Activated effector memory CD4-positive, alpha-beta T cell treated with anti-CD3 and anti-CD28 coated beads, Interleukin-2, amount 50 U/mL, for 16 hours (primary cell): ENCODE measurements around the gene ATP6V1B1.

Experiments used
- DNase-seq: peaks from one replicate; pipeline ENCODE4 v3.0.0-alpha.2; 2020

Gene ATP6V1B1

GRCh38 chr2:70928366-70928765 is 7.3 kb upstream of the ATP6V1B1 start:
- DNase-seq: peak; percentile 30

DNA sequence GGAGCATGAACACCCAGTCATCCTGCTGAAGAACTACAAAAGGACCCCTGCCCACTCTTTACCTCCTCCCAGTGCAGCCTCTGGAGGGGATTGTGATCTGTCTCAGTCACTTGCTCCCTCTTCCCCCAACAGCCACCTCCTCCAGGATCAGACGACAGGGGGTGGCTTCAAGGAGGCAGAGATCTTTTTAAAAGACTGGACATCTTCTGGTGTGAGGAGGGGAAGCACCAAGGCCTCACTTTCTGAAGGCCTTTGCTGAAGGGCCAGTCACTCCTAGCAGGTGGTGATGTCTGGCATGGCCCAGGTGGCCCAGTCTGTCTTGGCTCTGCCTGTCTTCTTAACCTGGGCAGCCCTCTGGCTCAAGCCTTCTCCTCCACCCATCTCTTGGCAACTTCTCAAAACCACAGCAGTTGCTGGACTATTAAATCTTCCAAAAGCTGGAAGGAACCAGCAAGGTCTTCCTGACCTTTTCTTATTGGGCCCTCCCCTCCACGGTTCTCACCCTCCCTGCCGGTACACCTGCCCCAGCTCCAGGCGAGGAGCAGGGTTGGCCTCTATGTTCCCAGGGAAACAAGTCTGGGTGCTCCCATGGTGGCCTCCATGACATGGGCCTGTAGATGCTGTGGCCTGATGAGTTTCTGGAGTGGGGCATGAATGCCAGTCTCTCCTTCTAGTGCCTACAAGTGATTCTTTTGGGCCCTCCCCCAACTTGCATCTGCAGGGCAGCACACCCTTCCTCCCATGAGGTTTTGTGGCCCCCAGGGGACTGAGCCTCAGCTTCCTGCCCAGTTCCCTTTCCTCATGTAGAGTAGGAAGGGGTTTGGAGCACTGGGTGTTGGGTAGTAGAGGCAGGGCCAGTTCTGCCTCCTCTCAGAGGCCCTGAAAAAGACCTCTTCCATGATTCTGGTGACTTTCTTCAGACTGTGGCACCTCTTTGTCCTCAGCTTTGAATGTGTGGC is 5.0 kb upstream of the ATP6V1B1 start:
- peak; percentile 24 for DNase-seq

DNA sequence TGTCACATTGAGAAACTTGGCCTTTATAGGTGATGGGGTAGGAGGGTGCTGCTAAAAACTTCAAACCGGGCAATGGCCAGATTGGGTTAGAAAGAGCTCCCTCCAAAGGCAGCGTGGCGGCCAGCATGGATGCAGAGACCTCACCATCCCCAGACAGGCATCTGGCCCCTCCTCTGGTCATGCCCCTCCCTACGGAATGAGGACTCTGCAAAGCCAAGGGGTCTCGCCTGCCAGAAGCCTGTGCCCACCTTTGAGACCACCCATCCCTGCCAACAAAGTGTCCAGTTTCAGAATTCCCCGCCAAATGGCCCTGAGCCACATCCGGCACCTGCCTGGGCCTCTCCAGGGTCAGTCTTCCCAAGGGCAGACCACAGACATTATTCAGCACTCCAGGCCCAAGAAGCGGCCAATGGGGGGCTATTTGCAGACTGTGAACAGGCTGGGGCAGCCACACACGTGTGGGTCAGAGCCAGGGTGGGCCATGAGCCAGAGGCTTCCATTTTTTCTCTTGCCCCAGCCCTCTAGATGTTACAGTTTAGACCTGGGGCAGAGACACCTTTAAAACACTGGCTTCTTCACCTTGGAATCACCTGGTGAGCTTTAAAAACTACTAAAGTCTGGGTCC is 4.2 kb upstream of the ATP6V1B1 start:
- DNase-seq: no peak

DNA sequence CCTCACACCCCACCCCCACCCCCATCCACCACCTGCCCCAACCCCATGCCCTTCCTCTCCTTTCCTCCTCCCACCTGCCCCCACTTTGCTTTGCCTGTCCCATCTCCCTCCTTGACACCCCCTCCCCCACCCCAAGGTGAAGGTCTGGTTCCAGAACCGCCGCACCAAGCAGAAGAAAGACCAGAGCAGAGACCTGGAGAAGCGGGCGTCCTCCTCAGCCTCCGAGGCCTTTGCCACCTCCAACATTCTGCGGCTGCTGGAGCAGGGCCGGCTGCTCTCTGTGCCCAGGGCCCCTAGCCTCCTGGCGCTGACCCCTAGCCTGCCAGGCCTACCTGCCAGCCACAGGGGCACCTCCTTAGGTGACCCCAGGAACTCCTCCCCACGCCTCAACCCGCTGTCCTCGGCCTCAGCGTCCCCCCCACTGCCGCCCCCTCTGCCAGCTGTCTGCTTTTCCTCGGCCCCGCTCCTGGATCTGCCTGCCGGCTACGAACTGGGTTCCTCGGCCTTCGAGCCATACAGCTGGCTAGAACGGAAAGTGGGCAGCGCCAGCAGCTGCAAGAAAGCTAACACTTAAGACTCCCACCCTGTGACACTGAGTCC is 3.0 kb upstream of the ATP6V1B1 start:
- no peak for DNase-seq

- peak; percentile 5 for DNase-seq
Observed at GRCh38 chr2:70934981-70935380, 719 bp upstream of the ATP6V1B1 start.

GRCh38 chr2:70936165-70936978 is 672 bp downstream of the ATP6V1B1 start:
- DNase-seq: peak; percentile 48

GRCh38 chr2:70936979-70937811 is 1.5 kb downstream of the ATP6V1B1 start:
- peak; percentile 38 for DNase-seq

- peak; percentile 57 for DNase-seq
Observed at GRCh38 chr2:70937866-70938585, 2.3 kb downstream of the ATP6V1B1 start.

DNA sequence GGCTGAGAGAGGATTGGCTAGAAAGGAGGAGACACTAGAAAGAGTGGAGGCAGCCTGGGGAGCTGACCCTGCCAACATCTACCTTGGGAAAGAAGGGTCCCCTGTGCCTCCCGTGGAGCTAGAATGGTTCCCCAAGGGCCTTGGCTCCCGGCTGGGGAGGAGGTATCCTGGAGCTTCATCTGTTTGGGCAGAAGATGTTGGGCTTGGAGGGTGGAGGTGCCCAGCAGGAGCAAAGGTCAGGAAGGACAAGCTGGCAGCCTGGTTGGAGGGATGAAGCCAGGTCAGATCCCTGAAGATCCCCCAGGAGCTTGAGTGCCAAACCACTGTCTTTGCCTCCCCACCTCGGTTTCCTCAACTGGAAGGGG is 2.9 kb downstream of the ATP6V1B1 start:
- DNase-seq: peak; percentile 22

- peak; percentile 48 for DNase-seq
Observed at GRCh38 chr2:70939001-70939838, 3.5 kb downstream of the ATP6V1B1 start.

DNA sequence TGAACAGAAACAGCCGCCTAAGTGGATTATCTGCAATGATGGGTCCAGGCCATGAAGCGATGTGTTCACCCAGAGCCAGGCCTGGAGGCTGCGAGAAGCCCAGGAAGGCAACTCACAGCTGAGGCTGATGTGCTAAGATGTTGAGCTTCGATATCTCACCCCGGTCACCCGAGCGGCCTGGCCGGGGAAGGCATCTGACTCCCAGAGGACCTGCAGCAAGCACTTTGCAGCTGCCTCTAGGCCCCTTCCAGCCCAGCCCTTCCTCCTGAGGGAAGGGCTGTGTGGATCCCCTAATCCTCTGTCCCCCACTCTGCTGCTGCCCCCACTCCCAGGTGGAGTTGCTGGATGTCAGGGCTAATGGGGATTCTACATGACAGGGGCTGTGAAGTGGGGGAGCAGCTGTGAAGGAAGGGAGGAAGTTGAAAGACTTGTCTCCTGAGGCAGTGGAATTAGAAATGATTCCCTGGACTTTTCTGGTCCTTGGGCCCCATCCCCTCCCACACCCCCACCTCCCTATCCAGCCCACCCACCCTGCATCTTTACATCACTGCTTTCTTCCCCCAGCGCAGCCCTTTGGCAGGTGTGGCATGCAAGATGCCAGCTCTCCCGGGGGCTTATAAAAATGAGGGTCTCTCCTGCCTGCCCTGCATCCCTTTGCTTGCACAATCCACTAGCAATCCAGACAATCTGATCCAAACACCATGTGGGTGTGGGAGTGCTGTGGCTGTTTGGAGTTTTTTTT is 4.3 kb downstream of the ATP6V1B1 start:
- peak; percentile 59 for DNase-seq

- peak; percentile 57 for DNase-seq
Observed at GRCh38 chr2:70941186-70941585, 5.5 kb downstream of the ATP6V1B1 start.

DNA sequence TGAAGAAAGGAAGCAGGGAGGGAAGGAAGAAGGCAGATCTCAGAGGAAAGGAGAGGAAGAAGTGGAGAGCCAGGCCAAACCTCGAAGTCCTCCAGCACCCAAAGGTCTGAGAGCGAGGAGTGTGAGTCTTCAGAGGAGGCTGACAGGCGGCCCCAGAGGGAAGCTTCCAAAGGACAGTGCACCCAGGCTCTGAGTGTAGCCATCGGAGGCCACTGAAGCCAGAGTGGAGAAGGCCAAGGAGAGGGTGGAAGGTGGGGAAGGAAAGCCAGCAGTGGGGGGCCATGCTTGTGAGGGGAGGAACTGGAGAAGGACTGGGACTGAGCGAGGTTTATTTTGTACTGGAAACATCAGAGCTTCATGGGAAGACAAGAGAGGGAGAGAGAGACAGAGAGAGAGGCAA is 6.0 kb downstream of the ATP6V1B1 start:
- peak; percentile 38 for DNase-seq

DNA sequence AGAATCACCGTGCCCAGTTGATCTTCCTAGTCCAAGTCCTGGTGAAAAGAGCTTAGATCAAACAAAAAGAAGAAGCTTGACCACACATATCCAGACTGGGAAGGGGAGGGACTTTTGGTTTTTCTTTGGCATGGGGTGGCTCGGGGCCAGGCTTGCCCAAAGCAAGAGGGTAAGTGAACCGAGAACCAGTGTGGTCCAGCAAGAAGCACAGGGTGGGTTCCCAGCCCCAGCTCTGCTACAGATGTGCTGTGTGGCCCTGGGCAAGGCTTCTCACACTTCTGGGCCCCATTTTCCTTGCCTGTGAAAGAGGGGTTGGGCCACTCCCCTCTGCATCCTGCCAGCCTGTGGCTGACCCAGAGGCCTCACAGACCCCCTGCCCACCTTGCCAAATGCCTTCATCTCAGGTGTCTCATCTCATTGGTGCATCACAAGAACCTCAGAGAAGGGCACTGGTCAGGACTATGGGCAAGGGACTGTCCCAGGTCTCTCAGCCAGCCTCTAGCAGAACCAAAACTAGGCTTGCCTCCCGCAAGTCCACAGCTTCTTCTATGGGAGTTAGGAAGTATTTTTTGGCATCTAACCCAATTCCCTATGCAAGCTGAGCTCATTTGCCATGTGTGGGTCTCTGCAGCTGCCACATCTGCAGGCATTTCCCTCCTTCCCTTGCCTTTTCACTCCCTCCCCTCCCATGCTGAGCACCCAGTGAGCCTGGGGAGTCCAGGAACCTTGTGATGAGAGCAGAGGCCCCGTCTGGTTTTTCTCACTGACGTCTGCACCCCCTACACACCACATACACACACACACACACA is 6.9 kb downstream of the ATP6V1B1 start:
- DNase-seq: peak; percentile 28

DNA sequence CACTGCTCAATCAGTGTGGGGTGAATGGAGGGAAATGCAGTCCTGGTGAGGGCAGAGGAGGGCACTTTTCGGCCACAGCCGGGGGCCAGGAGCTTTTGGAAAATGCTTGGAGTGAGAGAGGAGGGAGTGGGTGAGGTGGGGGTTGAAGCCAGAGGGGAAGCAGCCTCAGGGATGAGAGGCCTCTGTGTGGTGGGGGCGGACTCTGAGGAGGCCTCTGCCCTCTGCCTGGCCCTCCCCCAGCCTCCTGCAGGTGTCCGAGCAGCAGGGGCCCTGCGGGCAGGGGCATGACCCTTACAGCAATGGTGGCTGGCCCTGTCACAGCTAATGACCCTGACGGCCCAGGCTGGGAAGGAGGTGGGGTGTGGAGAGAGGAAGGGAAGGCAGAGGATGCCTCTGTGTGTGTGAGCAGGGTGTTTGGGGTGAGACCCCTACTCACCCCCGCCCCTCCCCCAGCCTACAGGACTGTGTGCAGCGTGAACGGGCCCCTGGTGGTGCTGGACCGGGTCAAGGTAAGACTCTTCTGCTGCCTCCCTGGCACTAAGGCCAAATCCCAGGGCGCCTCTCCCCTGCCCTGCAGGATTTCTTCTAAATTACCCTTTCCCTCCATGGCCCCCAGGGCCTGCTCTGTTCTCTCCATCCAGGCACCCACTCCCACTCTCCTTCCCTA is 7.6 kb downstream of the ATP6V1B1 start:
- peak; percentile 48 for DNase-seq

- DNase-seq: peak; percentile 19
Observed at GRCh38 chr2:70944111-70944690, 8.5 kb downstream of the ATP6V1B1 start.

DNA sequence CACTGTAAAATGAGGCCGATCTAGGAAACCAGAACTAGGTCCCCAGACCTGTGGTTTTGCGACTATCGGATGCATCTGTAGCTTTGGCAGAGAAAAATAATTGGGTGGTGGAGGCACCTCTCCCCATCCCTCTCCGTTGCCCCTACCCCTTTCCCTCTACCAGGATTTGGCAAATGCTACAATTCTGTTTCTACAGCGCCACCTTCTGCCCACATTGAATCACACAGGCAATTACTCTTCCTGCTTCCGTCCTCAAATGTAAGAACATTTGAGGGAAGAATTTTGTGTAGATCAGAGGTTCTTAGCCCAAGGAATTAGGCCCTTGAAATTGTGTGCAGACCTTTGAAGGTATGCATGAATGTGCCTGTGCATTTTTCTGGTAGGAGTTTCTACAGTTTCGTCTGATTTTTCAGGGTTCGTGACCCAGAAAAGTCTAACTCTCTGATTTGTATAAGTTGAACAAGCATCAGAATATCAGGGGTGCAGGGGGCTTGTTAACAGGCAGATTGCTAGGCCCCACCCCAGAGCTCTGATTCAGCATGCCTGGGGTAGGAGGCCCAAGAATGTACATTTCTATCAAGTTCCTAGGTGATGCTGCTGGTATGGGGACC is 11.2 kb downstream of the ATP6V1B1 start:
- peak; percentile 74 for DNase-seq
